Fibroblast of pulmonary artery (primary cell): ENCODE data around the gene SMARCAL1.
"Not testable (repeated sequence)": the region's sequence is repeated elsewhere in the genome, so short reads cannot be mapped to it uniquely, and the experiment has no call there.

Experiments used
- DNase-seq: peaks from one replicate; pipeline ENCODE4 v3.0.0-alpha.2; 2010; ENCODE audit warnings: low read depth
- H3K4me3 ChIP-seq: replicated peaks from 2 replicates; pipeline ENCODE4 v1.5.1; 2011; ENCODE audit warnings: low read depth, mild to moderate bottlenecking, control low read depth, low read length, moderate library complexity
- TF ChIP-seq, protein P1 (sequence below): IDR thresholded peaks from 2 replicates; pipeline ENCODE4 v1.5.1; 2011; ENCODE audit warnings: mild to moderate bottlenecking, control low read depth, low read length, inconsistent platforms; ENCODE audit errors: missing control alignments

SMARCAL1 gene

DNA sequence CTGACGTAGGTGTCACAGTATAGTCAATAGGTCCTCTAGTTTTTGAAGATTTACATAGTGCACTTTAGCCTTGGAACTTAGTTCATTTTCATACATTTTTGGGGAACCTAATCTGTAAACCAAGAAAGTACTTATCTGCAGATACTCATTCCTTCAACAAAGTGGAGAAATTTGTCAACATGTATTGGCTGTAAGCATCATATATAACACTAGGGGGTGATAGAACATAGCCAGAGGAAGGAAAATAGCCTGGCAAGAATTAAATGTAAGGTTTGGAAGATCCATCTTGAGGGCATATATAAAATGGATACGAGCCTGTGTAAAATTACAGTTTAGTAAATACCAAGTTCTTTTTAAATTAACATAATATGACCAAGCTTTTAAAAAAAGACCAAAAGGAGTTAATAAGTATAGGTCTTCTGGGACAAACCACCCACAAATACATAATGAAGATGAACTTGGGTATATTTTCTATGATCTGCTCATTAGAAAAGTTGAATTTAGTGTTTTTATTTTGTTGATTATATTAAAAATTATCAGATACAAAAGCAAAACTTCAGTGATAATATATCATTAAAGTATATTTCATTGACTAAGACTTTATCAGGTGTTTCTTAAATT lies 104.6 kb downstream of the SMARCAL1 start:
- H3K4me3 ChIP-seq: no peak overlapping the region
- DNase-seq: peak; percentile 74
- TF ChIP-seq, protein P1, sequence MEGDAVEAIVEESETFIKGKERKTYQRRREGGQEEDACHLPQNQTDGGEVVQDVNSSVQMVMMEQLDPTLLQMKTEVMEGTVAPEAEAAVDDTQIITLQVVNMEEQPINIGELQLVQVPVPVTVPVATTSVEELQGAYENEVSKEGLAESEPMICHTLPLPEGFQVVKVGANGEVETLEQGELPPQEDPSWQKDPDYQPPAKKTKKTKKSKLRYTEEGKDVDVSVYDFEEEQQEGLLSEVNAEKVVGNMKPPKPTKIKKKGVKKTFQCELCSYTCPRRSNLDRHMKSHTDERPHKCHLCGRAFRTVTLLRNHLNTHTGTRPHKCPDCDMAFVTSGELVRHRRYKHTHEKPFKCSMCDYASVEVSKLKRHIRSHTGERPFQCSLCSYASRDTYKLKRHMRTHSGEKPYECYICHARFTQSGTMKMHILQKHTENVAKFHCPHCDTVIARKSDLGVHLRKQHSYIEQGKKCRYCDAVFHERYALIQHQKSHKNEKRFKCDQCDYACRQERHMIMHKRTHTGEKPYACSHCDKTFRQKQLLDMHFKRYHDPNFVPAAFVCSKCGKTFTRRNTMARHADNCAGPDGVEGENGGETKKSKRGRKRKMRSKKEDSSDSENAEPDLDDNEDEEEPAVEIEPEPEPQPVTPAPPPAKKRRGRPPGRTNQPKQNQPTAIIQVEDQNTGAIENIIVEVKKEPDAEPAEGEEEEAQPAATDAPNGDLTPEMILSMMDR: peak; percentile 88

DNA sequence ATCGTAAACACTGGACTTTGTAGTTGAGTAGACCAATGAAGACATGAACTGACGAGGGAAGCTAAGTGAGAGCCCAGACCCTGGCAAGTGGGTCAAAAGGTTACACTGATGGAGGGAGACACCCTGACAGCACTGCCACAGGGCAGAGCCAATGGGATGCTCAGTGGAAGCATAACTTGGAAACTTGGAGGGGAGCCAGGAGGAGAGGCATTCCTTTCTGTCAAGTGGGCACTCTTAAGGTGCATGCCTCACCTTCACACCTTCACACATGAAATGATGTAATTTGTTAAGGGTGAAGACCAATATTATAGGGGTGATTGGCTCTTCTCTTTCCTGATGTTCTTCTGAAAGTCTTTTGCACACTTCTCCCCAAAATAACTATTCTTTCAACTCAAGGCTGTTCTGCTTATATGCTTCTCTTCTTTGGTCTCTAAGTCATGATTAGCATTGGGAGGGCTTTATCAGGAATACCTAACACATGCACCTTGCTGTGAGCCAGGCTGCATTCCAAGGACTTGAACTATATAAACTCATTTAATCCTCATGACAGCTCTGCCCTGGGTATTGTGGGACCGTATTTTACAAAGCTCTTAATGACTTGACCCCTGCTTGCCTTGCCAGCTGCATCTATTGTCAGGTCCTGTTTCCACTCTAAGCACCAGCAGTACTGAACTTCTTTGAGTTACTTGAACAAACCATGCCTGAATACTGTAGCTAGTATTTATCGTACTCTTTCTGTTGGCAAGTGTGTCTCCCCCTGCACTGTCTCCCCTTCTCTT lies 105.4 kb downstream of the SMARCAL1 start:
- no peak for DNase-seq

DNA sequence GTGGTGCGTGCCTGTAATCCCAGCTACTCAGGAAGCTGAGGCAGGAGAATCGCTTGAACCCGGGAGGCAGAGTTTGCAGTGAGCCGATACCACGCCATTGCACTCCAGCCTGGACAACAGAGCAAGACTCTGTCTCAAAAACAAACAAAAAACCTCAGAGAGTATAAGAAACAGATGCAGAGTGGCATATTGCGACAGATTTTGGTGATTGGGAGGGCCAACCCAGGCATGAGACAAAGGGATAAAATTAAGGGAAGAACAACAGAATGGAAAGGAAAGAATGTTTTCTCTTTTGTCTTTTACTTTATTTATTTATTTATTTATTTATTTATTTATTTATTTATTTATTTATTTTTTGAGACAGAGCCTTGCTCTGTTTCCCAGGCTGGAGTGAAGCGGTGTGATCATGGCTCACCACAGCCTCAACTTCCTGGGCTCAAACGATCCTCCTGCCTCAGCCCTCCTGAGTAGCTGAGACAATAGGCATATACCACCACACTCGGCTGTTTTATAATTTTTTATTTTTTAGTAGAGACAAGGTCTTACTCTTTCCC lies 106.4 kb downstream of the SMARCAL1 start:
- not testable (repeated sequence) for H3K4me3 ChIP-seq, DNase-seq

More for the DNA sequence above, 105.4 kb downstream of the SMARCAL1 start:
- H3K4me3 ChIP-seq: no peak overlapping the region
- TF ChIP-seq, protein P1: no peak

DNA sequence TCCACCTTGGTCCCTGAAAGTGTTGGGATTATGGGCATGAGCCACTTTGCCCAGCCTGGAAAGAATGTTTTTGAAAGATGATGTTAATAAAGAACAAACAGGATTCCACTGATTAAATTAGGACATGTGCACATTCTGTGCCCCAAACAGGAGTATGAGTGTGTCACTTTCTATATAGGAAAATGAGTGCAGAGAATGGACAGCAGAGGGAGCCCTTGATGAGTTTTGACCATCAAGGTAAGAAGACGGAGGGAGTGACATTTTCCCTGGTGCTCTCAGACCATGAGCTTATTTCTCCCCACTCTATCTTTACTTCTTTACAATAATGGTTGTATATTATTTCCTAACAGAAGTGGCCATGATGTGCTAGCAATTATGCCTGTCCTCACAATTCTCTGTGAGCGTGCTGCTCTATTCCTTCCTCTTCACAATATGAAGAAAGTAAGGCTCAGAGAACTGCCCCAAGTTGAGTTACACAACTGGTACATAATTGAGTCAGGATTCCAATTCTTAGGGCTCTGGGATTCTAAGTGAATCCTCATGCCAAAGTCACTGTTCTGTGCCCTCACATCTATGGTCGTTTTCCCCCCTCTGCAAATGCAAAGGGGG lies 107.0 kb downstream of the SMARCAL1 start:
- TF ChIP-seq, protein P1: peak; percentile 74
- DNase-seq: peak; percentile 91
- H3K4me3 ChIP-seq: no peak overlapping the region

DNA sequence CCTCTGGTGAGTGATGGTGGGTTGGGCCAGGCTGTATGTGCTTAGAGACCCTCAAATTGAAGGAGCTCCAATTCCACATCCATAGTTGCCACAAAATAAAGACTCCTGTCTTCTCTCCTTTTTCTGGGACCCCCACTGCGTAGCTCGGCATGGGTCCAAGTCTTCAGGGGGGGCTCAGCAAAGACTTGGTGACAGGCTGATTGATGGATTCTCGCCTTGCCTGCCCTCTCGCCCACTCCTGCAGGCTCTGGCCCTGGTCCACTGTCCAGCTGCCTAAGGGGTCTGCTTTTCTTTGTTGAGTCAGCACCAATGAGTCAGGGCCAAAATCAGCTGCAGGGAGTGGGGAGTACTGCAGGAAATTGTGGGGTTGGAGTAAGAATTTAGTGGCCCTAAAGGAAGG lies 107.8 kb downstream of the SMARCAL1 start:
- TF ChIP-seq, protein P1: no peak
- DNase-seq: peak; percentile 39

DNA sequence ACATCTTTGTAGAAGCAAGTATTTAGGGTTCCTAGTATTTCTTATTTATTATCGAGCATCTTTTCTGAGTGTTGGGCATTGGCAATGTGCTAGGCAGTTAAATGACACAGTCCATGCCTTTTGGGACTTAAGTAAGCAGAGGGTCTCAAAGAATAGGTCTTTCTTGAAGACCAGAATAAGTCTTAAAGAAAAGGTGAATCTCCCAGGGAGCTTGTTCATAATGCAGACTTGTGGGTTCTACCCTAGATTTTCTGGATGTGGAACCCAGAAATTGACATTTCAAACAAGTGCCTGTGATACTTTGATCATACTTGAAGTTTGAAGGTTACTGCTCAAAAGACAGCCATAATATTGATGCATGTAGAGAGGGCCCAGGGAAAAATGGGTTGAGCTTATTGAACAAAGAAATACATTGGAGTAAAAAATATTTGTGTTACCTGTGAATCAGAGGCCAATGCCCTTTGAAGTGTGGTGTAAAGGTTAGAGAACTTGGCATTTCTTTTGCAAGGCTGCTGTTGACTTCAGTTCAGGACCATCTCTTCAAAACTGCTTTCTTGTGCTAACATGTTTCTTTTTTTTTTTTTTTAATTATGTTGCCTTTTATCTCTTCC lies 110.7 kb downstream of the SMARCAL1 start:
- TF ChIP-seq, protein P1: no peak
- no peak for DNase-seq
- H3K4me3 ChIP-seq: no peak overlapping the region

More for the DNA sequence above, 107.8 kb downstream of the SMARCAL1 start:
- H3K4me3 ChIP-seq: no peak overlapping the region

DNA sequence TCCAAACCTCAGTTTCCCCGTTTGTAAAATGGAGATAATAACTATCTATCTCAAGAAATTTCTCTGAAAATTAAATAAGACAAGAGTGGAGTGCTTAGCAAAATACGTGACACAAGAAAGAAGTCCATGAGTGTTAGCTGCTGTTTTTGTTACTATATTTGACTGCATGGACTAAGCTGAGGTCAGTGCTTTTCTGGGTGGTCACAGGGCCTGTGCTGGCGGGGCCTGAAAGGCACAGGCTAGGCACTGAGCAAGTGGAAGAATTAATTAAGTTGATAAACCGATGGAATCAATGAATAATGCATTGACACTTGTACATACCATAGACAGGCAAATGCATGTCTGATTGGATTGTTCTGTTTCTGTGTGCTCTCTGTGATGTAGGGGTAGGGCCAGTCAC lies 113.7 kb downstream of the SMARCAL1 start:
- no peak overlapping the region for H3K4me3 ChIP-seq
- TF ChIP-seq, protein P1: no peak
- DNase-seq: no peak
